Spleen (tissue), 7 donors: Measurements from ENCODE around the gene ITFG2.

Source experiments
- CTCF ChIP-seq, 11 experiments: fragments of 200-600 bp in 7 of 11; fragments of 450-650 bp in 4 of 11; sonication (generic) in 4 of 11; IDR thresholded peaks in 8 of 11; conservative IDR thresholded peaks in 3 of 11; 1 replicate in 7 of 11; 2 replicates in 4 of 11; pipeline versions ENCODE4 v1.4.0 to v1.8.0; 2016 to 2021; ENCODE audit warnings: antibody characterized with exemption in 11 of 11, inconsistent platforms in 4 of 11, mild to moderate bottlenecking in 1 of 11
- POLR2A ChIP-seq, 3 donors: fragments of 450-650 bp; IDR thresholded peaks; one replicate each; pipeline ENCODE4 v1.5.1; 2017; ENCODE audit warnings: antibody characterized with exemption in 3 of 3, mild to moderate bottlenecking in 1 of 3
- donor health status: DM: no; HTN: no; CAD: no; lungs with moderate emphysema.
- donor health status: DM: no; HTN: no; CAD: no.
- donor health status: DM: no; HTN: no; CAD: no.

- TF ChIP-seq CTCF (IDR thresholded peaks at IDR 0.05 in 8 of 11, conservative IDR thresholded peaks at IDR 0.05 in 3 of 11) (no peak), POLR2A (IDR thresholded peaks at IDR 0.05) (no peak)
Measured at GRCh38 chr12:2835691-2836403, 23.4 kb downstream of the ITFG2 start.
